Esophagus squamous epithelium (tissue), 4 donors: ENCODE data around the gene FES.

Experiments used
- POLR2A ChIP-seq, 4 donors: fragments of 450-650 bp; IDR thresholded peaks; one replicate each; pipeline ENCODE4 v1.6.1; 2017; ENCODE audit warnings: antibody characterized with exemption in 4 of 4, mild to moderate bottlenecking in 4 of 4, moderate library complexity in 3 of 4
- TF ChIP-seq, protein P1 (sequence below), 6 experiments: fragments of 450-650 bp in 4 of 6; fragments of 200-600 bp in 2 of 6; sonication (generic) in 2 of 6; IDR thresholded peaks; one replicate each; pipeline ENCODE4 v1.5.1; 2016 to 2019; ENCODE audit warnings: antibody characterized with exemption in 6 of 6, mild to moderate bottlenecking in 4 of 6, moderate library complexity in 4 of 6

DNA sequence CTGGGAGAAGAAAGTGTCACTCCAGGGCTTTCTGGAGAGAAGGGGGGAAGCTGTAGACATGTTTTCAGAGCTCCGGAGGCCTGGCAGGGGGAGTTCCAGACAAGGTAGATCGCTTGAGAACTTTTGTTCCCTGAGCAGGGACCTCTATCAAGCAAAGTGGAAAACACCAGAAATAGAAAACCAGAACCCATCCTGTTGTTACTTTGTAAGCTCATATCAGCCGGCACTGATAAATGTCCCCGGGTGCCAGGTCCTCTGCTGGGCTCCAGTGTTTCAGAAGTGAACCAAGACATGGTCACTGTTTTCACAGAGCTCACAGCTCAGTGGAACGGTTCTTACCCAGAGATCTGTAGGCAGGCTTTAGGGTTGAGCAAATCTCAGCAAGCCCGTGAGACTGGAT lies 34.5 kb downstream of the FES start:
- TF ChIP-seq, protein P1, sequence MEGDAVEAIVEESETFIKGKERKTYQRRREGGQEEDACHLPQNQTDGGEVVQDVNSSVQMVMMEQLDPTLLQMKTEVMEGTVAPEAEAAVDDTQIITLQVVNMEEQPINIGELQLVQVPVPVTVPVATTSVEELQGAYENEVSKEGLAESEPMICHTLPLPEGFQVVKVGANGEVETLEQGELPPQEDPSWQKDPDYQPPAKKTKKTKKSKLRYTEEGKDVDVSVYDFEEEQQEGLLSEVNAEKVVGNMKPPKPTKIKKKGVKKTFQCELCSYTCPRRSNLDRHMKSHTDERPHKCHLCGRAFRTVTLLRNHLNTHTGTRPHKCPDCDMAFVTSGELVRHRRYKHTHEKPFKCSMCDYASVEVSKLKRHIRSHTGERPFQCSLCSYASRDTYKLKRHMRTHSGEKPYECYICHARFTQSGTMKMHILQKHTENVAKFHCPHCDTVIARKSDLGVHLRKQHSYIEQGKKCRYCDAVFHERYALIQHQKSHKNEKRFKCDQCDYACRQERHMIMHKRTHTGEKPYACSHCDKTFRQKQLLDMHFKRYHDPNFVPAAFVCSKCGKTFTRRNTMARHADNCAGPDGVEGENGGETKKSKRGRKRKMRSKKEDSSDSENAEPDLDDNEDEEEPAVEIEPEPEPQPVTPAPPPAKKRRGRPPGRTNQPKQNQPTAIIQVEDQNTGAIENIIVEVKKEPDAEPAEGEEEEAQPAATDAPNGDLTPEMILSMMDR (IDR thresholded peaks at IDR 0.05) = no peak
- no peak for TF ChIP-seq POLR2A (IDR thresholded peaks at IDR 0.05)
